Fibroblast of pulmonary artery (primary cell): ENCODE data around the gene PPIP5K1.

Source experiments
- DNase-seq: peaks from one replicate; pipeline ENCODE4 v3.0.0-alpha.2; 2010; ENCODE audit warnings: low read depth
- H3K4me3 ChIP-seq: replicated peaks from 2 replicates; pipeline ENCODE4 v1.5.1; 2011; ENCODE audit warnings: low read depth, mild to moderate bottlenecking, control low read depth, low read length, moderate library complexity
- CTCF ChIP-seq: IDR thresholded peaks from 2 replicates; pipeline ENCODE4 v1.5.1; 2011; ENCODE audit warnings: mild to moderate bottlenecking, control low read depth, low read length, inconsistent platforms; ENCODE audit errors: missing control alignments

Gene PPIP5K1

GRCh38 chr15:43484455-43484854 lies 105.6 kb downstream of the PPIP5K1 start:
- peak; percentile 22 for DNase-seq
- no peak for TF ChIP-seq CTCF
- H3K4me3 ChIP-seq = no peak overlapping the region
